Astrocyte (in vitro differentiated cells and primary cell): Measurements from ENCODE around the gene CEBPG.

Experiments
- CTCF ChIP-seq: IDR thresholded peaks from 2 replicates; pipeline ENCODE4 v1.5.1; 2011; ENCODE audit warnings: low read depth, mild to moderate bottlenecking, inconsistent platforms, low read length, moderate library complexity; ENCODE audit not compliant: insufficient read depth
- EZH2 ChIP-seq: IDR thresholded peaks from 2 replicates; pipeline ENCODE4 v1.6.1; 2012; ENCODE audit warnings: mild to moderate bottlenecking, low read length, inconsistent platforms; ENCODE audit not compliant: insufficient read depth

GRCh38 chr19:33346665-33347064 is 26.8 kb upstream of the CEBPG start:
- no peak for TF ChIP-seq CTCF
- no peak for TF ChIP-seq EZH2
